Mesendoderm (in vitro differentiated cells): Measurements from ENCODE around the gene UBA3.

Experiments
- DNase-seq: peaks from one replicate; pipeline ENCODE4 v3.0.0; 2013
- H2AK5ac ChIP-seq: 2 replicates; pipeline ENCODE4 v1.6.1; 2013; ENCODE audit warnings: low read length, inconsistent platforms
- H2BK120ac ChIP-seq: 2 replicates; pipeline ENCODE4 v1.6.1; 2013; ENCODE audit warnings: low read depth, mild to moderate bottlenecking, low read length, moderate library complexity, mixed read lengths
- H2BK15ac ChIP-seq: replicated peaks from 2 replicates; pipeline ENCODE4 v1.6.1; 2013; ENCODE audit warnings: low read depth, mild to moderate bottlenecking, moderate library complexity
- H2BK5ac ChIP-seq: 2 replicates; pipeline ENCODE4 v1.6.1; 2013; ENCODE audit warnings: low read length, inconsistent platforms
- H3K18ac ChIP-seq: 2 replicates; pipeline ENCODE4 v1.6.1; 2013; ENCODE audit warnings: mild to moderate bottlenecking, low read length, mixed read lengths
- H3K23ac ChIP-seq: one replicate; pipeline ENCODE4 v1.6.1; 2013; ENCODE audit warnings: low read length
- H3K27ac ChIP-seq: 2 replicates; pipeline ENCODE4 v1.5.1; 2013; ENCODE audit warnings: low read depth, mild to moderate bottlenecking, inconsistent platforms, low read length, moderate library complexity
- H3K27me3 ChIP-seq: 2 replicates; pipeline ENCODE4 v1.6.1; 2013; ENCODE audit warnings: low read length, control low read depth, mild to moderate bottlenecking, inconsistent platforms; ENCODE audit not compliant: insufficient read depth, poor library complexity
- H3K36me3 ChIP-seq: 2 replicates; pipeline ENCODE4 v1.6.1; 2013; ENCODE audit warnings: low read length, inconsistent platforms; ENCODE audit not compliant: control insufficient read depth, insufficient read depth
- H3K4ac ChIP-seq: one replicate; pipeline ENCODE4 v1.6.1; 2013; ENCODE audit warnings: low read depth, mild to moderate bottlenecking, low read length, moderate library complexity
- H3K4me1 ChIP-seq: 2 replicates; pipeline ENCODE4 v1.6.1; 2013; ENCODE audit warnings: low read depth, low read length, inconsistent platforms; ENCODE audit not compliant: control insufficient read depth
- H3K4me2 ChIP-seq: 2 replicates; pipeline ENCODE4 v1.6.1; 2013; ENCODE audit warnings: low read length
- H3K4me3 ChIP-seq: 2 replicates; pipeline ENCODE4 v1.5.1; 2013; ENCODE audit warnings: mild to moderate bottlenecking, low read length
- H3K56ac ChIP-seq: one replicate; pipeline ENCODE4 v1.6.1; 2013; ENCODE audit warnings: low read length
- H3K79me1 ChIP-seq: 2 replicates; pipeline ENCODE4 v1.6.1; 2013; ENCODE audit warnings: low read length, inconsistent platforms
- H3K79me2 ChIP-seq: 2 replicates; pipeline ENCODE4 v1.6.1; 2013; ENCODE audit warnings: mild to moderate bottlenecking, low read length; ENCODE audit not compliant: control insufficient read depth, insufficient read depth
- H3K9ac ChIP-seq: 2 replicates; pipeline ENCODE4 v1.6.1; 2013; ENCODE audit warnings: low read length, inconsistent platforms
- H4K5ac ChIP-seq: one replicate; pipeline ENCODE4 v1.6.1; 2013; ENCODE audit warnings: low read length
- H4K8ac ChIP-seq: one replicate; pipeline ENCODE4 v1.6.1; 2013; ENCODE audit warnings: low read depth, mild to moderate bottlenecking, control low read depth, low read length, moderate library complexity
- WGBS: extraction: QIAGEN DNeasy Blood & Tissue Kit; methylation state at CpG from one replicate; pipeline ENCODE4 v1.1.7; 2013; ENCODE audit warnings: low lambda C conversion rate, missing lambda C conversion rate; ENCODE audit not compliant: insufficient coverage; ENCODE audit errors: extremely low coverage; 5-methylcytosine and 5-hydroxymethylcytosine counted together

The UBA3 gene

DNA sequence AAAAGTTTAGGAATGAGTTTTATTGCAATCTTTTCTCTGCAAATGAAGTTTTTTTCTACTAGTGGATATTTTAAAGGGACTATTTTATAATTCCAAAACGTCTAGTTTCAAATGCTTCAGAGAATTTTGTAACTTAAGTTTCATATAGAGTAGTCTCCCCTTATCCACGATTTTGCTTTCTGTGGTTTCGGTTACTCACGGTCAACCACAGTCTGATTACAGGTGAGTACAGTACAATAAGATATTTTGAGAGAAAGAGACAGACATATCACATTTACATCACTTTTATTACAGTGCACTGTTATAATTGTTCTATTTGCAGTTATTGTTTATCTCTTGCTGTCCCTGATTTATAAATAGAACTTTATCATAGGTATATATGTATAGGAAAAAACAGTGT lies 59.3 kb downstream of the UBA3 start:
- no peak for DNase-seq
- H4K8ac ChIP-seq = no peak overlapping the region
- H3K27me3 ChIP-seq = no peaks in the 10 kb centered on the region
- no peak overlapping the region for H3K9ac ChIP-seq
- H2AK5ac ChIP-seq = no peak overlapping the region
- H3K79me1 ChIP-seq = no peaks in the 10 kb centered on the region
- H3K18ac ChIP-seq = no peak overlapping the region
- H2BK5ac ChIP-seq = no peak overlapping the region
- H3K4me3 ChIP-seq = no peak overlapping the region
- WGBS = no CpG with 5 or more reads among the region's 4 CpGs
- H3K4me2 ChIP-seq = no peak overlapping the region
- no peaks in the 10 kb centered on the region for H3K4me1 ChIP-seq
- H2BK120ac ChIP-seq = no peak overlapping the region
- no peak overlapping the region for H4K5ac ChIP-seq
- H3K79me2 ChIP-seq = no peaks in the 10 kb centered on the region
- H3K36me3 ChIP-seq = peaks cover 2% of the 10 kb centered on the region
- H3K23ac ChIP-seq = no peak overlapping the region
- no peak overlapping the region for H3K27ac ChIP-seq
- H2BK15ac ChIP-seq = no peak overlapping the region
- H3K56ac ChIP-seq = no peak overlapping the region
- H3K4ac ChIP-seq = no peak overlapping the region

DNA sequence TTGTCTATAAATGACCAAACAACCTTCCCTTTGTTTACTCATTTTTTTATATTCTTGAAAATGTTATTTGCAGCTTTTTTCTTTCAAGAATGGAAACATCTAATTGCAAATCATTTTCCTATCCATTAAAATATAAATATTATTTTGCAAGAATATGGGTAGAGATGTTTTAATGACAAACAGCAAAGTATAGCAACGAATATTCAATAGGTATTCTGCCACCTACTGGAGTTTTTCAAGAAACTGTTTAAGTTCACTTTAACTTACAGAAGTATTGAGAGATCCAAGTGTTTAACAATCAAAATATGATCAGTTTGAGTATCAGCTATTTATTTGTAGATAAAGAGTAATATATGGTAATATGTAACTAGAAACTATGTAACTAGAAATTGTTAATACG lies 59.7 kb downstream of the UBA3 start:
- H3K18ac ChIP-seq = no peak overlapping the region
- H3K27ac ChIP-seq = no peak overlapping the region
- no peak overlapping the region for H2BK120ac ChIP-seq
- H3K4me2 ChIP-seq = no peak overlapping the region
- H2AK5ac ChIP-seq = no peak overlapping the region
- no peak overlapping the region for H4K8ac ChIP-seq
- no peak overlapping the region for H3K23ac ChIP-seq
- no peak for DNase-seq
- H2BK15ac ChIP-seq = no peak overlapping the region
- H2BK5ac ChIP-seq = no peak overlapping the region
- H3K36me3 ChIP-seq = peaks cover 2% of the 10 kb centered on the region
- H3K56ac ChIP-seq = no peak overlapping the region
- no peak overlapping the region for H3K4ac ChIP-seq
- WGBS = 96% methylated on average over 1 of the region's 2 CpGs
- H3K4me1 ChIP-seq = no peaks in the 10 kb centered on the region
- no peaks in the 10 kb centered on the region for H3K27me3 ChIP-seq
- H4K5ac ChIP-seq = no peak overlapping the region
- no peaks in the 10 kb centered on the region for H3K79me1 ChIP-seq
- H3K4me3 ChIP-seq = no peak overlapping the region
- H3K79me2 ChIP-seq = no peaks in the 10 kb centered on the region
- H3K9ac ChIP-seq = no peak overlapping the region

DNA sequence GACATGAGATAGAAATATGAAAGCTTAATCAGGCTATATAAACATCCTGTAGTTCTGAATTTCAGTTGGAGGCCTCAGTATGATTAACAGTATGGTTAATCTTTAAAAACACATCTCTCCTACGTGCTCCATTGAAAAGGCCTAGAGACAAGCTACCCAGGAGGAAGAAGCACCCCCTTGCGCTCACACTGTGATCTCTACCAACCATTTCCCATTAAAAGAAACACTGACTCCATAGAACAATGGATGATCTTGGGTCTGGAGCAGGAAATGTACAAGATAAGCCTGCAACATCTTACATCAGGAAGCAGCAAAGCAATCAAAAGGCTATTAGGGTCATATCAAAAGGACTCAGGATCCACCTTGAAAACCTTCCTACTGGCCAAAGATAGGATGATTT lies 63.3 kb downstream of the UBA3 start:
- no peak for DNase-seq
- Histone ChIP-seq H2BK120ac (no peak overlapping the region), H3K27me3 (no peaks in the 10 kb centered on the region), H3K36me3 (no peaks in the 10 kb centered on the region), H3K9ac (no peak overlapping the region), H3K79me2 (no peaks in the 10 kb centered on the region), H3K23ac (no peak overlapping the region), H4K8ac (no peak overlapping the region), H2BK5ac (no peak overlapping the region), H3K18ac (no peak overlapping the region), H3K4me1 (peaks cover 5% of the 10 kb centered on the region), H2AK5ac (no peak overlapping the region), H3K4me2 (no peak overlapping the region), H3K4me3 (no peak overlapping the region), H4K5ac (no peak overlapping the region), H3K27ac (no peak overlapping the region), H3K56ac (no peak overlapping the region), H3K79me1 (peaks cover 2% of the 10 kb centered on the region), H3K4ac (no peak overlapping the region), H2BK15ac (no peak overlapping the region)
- no CpG with 5 or more reads among the region's 2 CpGs for WGBS

DNA sequence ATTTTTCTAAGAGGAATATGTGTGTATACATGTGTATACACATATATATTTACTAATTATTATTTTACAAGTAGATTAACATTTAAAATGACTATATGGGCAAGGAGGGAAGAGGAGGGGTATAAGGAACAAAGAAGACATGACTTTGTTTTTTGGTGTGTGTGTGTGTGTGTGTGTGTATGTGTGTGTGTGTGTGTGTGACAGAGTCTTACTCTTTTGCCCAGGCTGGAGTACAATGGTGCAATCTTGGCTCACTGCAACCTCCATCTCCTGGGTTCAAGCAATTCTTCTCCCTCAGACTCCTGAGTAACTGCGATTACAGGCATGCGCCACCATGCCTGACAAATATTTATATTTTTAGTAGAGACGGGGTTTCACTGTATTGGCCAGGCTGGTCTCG lies 64.1 kb downstream of the UBA3 start:
- Histone ChIP-seq H3K23ac (no peak overlapping the region), H3K4ac (no peak overlapping the region), H3K56ac (no peak overlapping the region), H3K27me3 (no peaks in the 10 kb centered on the region), H2AK5ac (no peak overlapping the region), H3K4me1 (peaks cover 5% of the 10 kb centered on the region), H3K9ac (no peak overlapping the region), H3K27ac (no peak overlapping the region), H2BK120ac (no peak overlapping the region), H3K18ac (no peak overlapping the region), H4K8ac (no peak overlapping the region), H2BK5ac (no peak overlapping the region), H3K36me3 (no peaks in the 10 kb centered on the region), H3K4me2 (no peak overlapping the region), H2BK15ac (no peak overlapping the region), H3K4me3 (no peak overlapping the region), H3K79me2 (no peaks in the 10 kb centered on the region), H4K5ac (no peak overlapping the region), H3K79me1 (peaks cover 2% of the 10 kb centered on the region)
- no CpG with 5 or more reads among the region's 4 CpGs for WGBS
- DNase-seq = no peak

DNA sequence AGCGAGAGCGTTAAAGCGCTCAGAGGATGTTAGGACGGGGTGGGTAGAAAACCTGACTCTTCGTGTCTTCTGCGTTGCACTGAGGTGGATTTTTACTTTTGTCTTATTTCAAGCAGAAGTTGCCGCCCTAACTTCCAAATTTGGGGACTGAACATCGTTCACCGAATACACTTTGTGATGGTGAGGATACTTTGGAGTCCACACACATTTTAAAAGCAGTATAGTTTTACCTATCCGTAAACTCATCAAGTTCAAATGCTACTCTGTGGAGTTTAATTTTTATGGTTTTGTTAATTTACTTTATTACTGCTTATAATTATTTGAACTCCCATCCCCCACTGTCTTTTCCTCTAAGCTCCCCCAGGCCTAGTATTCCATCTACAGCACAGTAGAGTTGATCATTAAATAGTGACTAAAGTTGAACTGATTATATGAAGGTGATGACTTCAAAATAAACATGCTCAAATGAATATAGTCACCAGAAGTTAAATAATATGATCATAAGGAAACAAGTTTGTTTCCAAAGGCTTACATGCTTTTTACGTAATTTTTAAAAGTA lies 66.1 kb downstream of the UBA3 start:
- no peaks in the 10 kb centered on the region for H3K27me3 ChIP-seq
- H3K79me1 ChIP-seq = peaks cover 2% of the 10 kb centered on the region
- no peak overlapping the region for H2AK5ac ChIP-seq

More for the DNA sequence above, 66.1 kb downstream of the UBA3 start:
- H3K27ac ChIP-seq = peak overlapping the region; percentile 41
- H3K79me2 ChIP-seq = no peaks in the 10 kb centered on the region
- DNase-seq = no peak
- peak overlapping the region; percentile 20 for H3K4ac ChIP-seq
- peak overlapping the region; percentile 23 for H4K5ac ChIP-seq
- H3K23ac ChIP-seq = peak overlapping the region; percentile 55
- no peak overlapping the region for H2BK15ac ChIP-seq
- H3K4me1 ChIP-seq = peaks cover 11% of the 10 kb centered on the region
- no peak overlapping the region for H4K8ac ChIP-seq
- peak overlapping the region; percentile 65 for H3K4me2 ChIP-seq
- peak overlapping the region; percentile 83 for H3K9ac ChIP-seq
- WGBS = no CpG with 5 or more reads among the region's 11 CpGs
- peak overlapping the region; percentile 97 for H3K56ac ChIP-seq
- H3K18ac ChIP-seq = peak overlapping the region; percentile 20
- no peak overlapping the region for H2BK5ac ChIP-seq
- no peaks in the 10 kb centered on the region for H3K36me3 ChIP-seq
- no peak overlapping the region for H2BK120ac ChIP-seq
- peak overlapping the region; percentile 26 for H3K4me3 ChIP-seq
